ENCODE results near the gene SRMS.

DNA sequence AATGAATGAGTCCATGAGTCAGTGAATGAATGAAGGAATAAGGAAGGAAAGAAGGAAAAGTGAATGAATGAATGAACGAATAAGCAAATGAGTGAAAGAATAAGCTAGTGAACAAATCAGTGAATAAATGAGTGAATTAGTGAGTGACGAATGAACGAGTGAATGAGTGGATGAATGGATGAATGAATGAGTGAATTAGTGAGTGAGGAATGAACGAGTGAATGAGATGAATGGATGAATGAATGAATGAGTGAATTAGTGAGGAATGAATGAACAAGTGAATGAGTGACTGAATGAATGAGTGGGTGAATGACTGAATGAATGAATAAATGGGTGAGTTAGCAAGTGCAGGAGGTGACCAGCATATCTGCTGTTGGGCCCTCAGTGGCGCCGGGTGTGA, 3.8 kb downstream of the SRMS start:
- TF ChIP-seq, protein P1, sequence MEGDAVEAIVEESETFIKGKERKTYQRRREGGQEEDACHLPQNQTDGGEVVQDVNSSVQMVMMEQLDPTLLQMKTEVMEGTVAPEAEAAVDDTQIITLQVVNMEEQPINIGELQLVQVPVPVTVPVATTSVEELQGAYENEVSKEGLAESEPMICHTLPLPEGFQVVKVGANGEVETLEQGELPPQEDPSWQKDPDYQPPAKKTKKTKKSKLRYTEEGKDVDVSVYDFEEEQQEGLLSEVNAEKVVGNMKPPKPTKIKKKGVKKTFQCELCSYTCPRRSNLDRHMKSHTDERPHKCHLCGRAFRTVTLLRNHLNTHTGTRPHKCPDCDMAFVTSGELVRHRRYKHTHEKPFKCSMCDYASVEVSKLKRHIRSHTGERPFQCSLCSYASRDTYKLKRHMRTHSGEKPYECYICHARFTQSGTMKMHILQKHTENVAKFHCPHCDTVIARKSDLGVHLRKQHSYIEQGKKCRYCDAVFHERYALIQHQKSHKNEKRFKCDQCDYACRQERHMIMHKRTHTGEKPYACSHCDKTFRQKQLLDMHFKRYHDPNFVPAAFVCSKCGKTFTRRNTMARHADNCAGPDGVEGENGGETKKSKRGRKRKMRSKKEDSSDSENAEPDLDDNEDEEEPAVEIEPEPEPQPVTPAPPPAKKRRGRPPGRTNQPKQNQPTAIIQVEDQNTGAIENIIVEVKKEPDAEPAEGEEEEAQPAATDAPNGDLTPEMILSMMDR (optimal IDR thresholded peaks at IDR 0.05 in 1 of 3, IDR thresholded peaks at IDR 0.05 in 1 of 3, conservative IDR thresholded peaks at IDR 0.05 in 1 of 3; ENCODE audit: extremely low read depth in 1 of 3, insufficient read depth in 2 of 3, low read length in 3 of 3), result no peak
- no peak for TF ChIP-seq EZH2 (IDR thresholded peaks at IDR 0.05; ENCODE audit: low read length)
